Neural progenitor cell (in vitro differentiated cells): Measurements from ENCODE around the gene RREB1.

Source experiments
- CTCF ChIP-seq: fragments of 200-600 bp; sonication (generic); IDR thresholded peaks from 2 replicates; pipeline ENCODE4 v1.5.1; 2017; ENCODE audit warnings: antibody characterized with exemption, mild to moderate bottlenecking
- EZH2 ChIP-seq: fragments of 200-600 bp; sonication (generic); IDR thresholded peaks from 2 replicates; pipeline ENCODE4 v1.6.1; 2017; ENCODE audit warnings: antibody characterized with exemption, mild to moderate bottlenecking, moderate library complexity
- EZH2phosphoT487 ChIP-seq: fragments of 200-600 bp; sonication (generic); IDR thresholded peaks from 2 replicates; pipeline ENCODE4 v1.6.1; 2017; ENCODE audit warnings: antibody characterized with exemption

- no peak for TF ChIP-seq EZH2
- TF ChIP-seq CTCF = no peak
- TF ChIP-seq EZH2phosphoT487 = no peak
Observed at GRCh38 chr6:7157752-7158616, 50.2 kb downstream of the RREB1 start.
